Breast epithelium (tissue), 4 donors: ENCODE data around the gene TTLL11. TPM values are rescaled to one million over a fixed set of nuclear protein-coding genes. Genes with fewer than 3 reads are reported as not detected.

Experiments
- DNase-seq, 2 donors: peaks; one replicate each; pipeline ENCODE4 v3.0.0-alpha.2; 2019; ENCODE audit warnings: low spot score in 2 of 2
- H3K27ac ChIP-seq, 2 donors: fragments of 200-600 bp; sonication (generic) in 1 of 2; one replicate each; pipeline ENCODE4 v1.5.1; 2016 to 2019; ENCODE audit warnings: mild to moderate bottlenecking in 1 of 2
- H3K27me3 ChIP-seq, 2 donors: fragments of 200-600 bp; sonication (generic) in 1 of 2; one replicate each; pipeline versions ENCODE4 v1.5.1 to v1.6.0; 2017 to 2019; ENCODE audit warnings: control low read depth in 1 of 2, mild to moderate bottlenecking in 1 of 2
- H3K36me3 ChIP-seq: fragments of 200-600 bp; one replicate; pipeline ENCODE4 v1.5.1; 2019
- H3K4me1 ChIP-seq, 2 donors: fragments of 200-600 bp; sonication (generic); one replicate each; pipeline ENCODE4 v1.5.1; 2016 to 2019; ENCODE audit warnings: control low read depth in 1 of 2
- H3K4me3 ChIP-seq, 3 donors: fragments of 200-600 bp; sonication (generic); 1 replicate in 2 of 3; 2 replicates in 1 of 3; pipeline ENCODE4 v1.5.1; 2016 to 2019; ENCODE audit warnings: mild to moderate bottlenecking in 3 of 3, moderate library complexity in 2 of 3
- H3K9me3 ChIP-seq, 2 donors: fragments of 200-600 bp; sonication (generic) in 1 of 2; one replicate each; pipeline ENCODE4 v1.5.1; 2016 to 2019; ENCODE audit warnings: control low read depth in 1 of 2
- POLR2A ChIP-seq: fragments of 450-650 bp; IDR thresholded peaks from one replicate; pipeline ENCODE4 v1.6.1; 2016; ENCODE audit warnings: antibody characterized with exemption, mild to moderate bottlenecking, moderate library complexity
- POLR2AphosphoS5 ChIP-seq, 3 donors: sonication (generic); formaldehyde crosslinking; IDR thresholded peaks; one replicate each; pipeline ENCODE4 v1.6.1; 2017; ENCODE audit warnings: antibody characterized with exemption in 3 of 3
- intact Hi-C: fragments of 100-400 bp; cut with DNase I; formaldehyde crosslinking; loops from one replicate; pipeline ENCODE4 v1.15.1; 2023; ENCODE audit warnings: low total_unique reads
- total RNA-seq, 3 donors: library from RNA; depleted of rRNA; stranded (reverse); fragments of >200 nt; gene quantifications; one replicate each; pipeline ENCODE4 v1.1.0, GENCODE V29; 2016
- TF ChIP-seq, protein P1 (sequence below), 3 donors: fragments of 450-650 bp; IDR thresholded peaks; one replicate each; pipeline ENCODE4 v1.5.1; 2016 to 2017; ENCODE audit warnings: antibody characterized with exemption in 3 of 3, mild to moderate bottlenecking in 3 of 3, moderate library complexity in 3 of 3

The TTLL11 gene
- total RNA-seq, 3 donors from 2014 or later, result 9.0 to 12.1 (median 10.0) TPM

GRCh38 chr9:121773286-121773953, 319.7 kb downstream of the TTLL11 start:
- Histone ChIP-seq H3K36me3 (peaks cover 7% of the 10 kb centered on the region), H3K9me3 (no peaks in the 10 kb centered on the region), H3K4me3 (no peak overlapping the region), H3K4me1 (no peaks in the 10 kb centered on the region), H3K27ac (peak overlapping the region; percentile 29 to 69), H3K27me3 (no peaks in the 10 kb centered on the region)
- intact Hi-C loops, result no loop called here
- TF ChIP-seq, protein P1, sequence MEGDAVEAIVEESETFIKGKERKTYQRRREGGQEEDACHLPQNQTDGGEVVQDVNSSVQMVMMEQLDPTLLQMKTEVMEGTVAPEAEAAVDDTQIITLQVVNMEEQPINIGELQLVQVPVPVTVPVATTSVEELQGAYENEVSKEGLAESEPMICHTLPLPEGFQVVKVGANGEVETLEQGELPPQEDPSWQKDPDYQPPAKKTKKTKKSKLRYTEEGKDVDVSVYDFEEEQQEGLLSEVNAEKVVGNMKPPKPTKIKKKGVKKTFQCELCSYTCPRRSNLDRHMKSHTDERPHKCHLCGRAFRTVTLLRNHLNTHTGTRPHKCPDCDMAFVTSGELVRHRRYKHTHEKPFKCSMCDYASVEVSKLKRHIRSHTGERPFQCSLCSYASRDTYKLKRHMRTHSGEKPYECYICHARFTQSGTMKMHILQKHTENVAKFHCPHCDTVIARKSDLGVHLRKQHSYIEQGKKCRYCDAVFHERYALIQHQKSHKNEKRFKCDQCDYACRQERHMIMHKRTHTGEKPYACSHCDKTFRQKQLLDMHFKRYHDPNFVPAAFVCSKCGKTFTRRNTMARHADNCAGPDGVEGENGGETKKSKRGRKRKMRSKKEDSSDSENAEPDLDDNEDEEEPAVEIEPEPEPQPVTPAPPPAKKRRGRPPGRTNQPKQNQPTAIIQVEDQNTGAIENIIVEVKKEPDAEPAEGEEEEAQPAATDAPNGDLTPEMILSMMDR (IDR thresholded peaks at IDR 0.05), result no peak
- TF ChIP-seq POLR2A (no peak), POLR2AphosphoS5 (IDR thresholded peaks at IDR 0.05) (no peak)
- DNase-seq, result peak in 1 of 2 donors; percentile 49

DNA sequence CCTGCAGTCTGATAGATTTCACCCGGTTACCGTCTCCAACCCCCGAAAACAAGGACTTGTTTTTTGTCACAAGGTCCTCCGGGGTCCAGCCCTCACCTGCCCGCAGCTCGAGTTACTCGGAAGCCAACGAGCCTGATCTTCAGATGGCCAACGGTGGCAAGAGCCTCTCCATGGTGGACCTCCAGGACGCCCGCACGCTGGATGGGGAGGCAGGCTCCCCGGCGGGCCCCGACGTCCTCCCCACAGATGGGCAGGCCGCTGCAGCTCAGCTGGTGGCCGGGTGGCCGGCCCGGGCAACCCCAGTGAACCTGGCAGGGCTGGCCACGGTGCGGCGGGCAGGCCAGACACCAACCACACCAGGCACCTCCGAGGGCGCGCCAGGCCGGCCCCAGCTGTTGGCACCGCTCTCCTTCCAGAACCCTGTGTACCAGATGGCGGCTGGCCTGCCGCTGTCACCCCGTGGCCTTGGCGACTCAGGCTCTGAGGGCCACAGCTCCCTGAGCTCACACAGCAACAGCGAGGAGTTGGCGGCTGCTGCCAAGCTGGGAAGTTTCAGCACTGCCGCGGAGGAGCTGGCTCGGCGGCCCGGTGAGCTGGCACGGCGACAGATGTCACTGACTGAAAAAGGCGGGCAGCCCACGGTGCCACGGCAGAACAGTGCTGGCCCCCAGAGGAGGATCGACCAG, 320.4 kb downstream of the TTLL11 start:
- no peaks in the 10 kb centered on the region for H3K4me1 ChIP-seq
- H3K9me3 ChIP-seq, result no peaks in the 10 kb centered on the region
- peaks cover 7% of the 10 kb centered on the region for H3K36me3 ChIP-seq
- H3K4me3 ChIP-seq, result no peak overlapping the region
- no peaks in the 10 kb centered on the region for H3K27me3 ChIP-seq
- H3K27ac ChIP-seq, result peak overlapping the region; percentile 48 to 69
- DNase-seq, result peak; percentile 45 to 49
- TF ChIP-seq POLR2AphosphoS5 (IDR thresholded peaks at IDR 0.05), result no peak
- TF ChIP-seq, protein P1 (IDR thresholded peaks at IDR 0.05), result no peak
- TF ChIP-seq POLR2A, result no peak
- intact Hi-C loops, result no loop called here

Other genes with a start within 250 kb of the TTLL11 start
- 10 to 100 TPM; 30.4 to 37.5 (median 30.5) TPM for gene NDUFA8, start 66.5 kb upstream of the TTLL11 start, total RNA-seq
- gene MORN5, start 66.6 kb upstream of the TTLL11 start, total RNA-seq, result not detected
- 1 to 10 TPM; 1.8 to 9.8 (median 4.8) TPM for gene LHX6, start 135.6 kb upstream of the TTLL11 start, total RNA-seq
- gene RBM18, start 171.5 kb upstream of the TTLL11 start, total RNA-seq, result 10 to 100 TPM; 10.4 to 20.9 (median 13.4) TPM
- gene MRRF, start 171.6 kb upstream of the TTLL11 start, total RNA-seq, result 10 to 100 TPM; 32.5 to 55.3 (median 44.9) TPM